Adrenal gland (tissue), 19 donors: Measurements from ENCODE around the gene CHMP5. TPM values are rescaled to one million over a fixed set of nuclear protein-coding genes. Genes with fewer than 3 reads are reported as not detected.

Source experiments
- DNase-seq, 7 donors: peaks; one replicate each; pipeline ENCODE4 v3.0.0-alpha.2; 2019 to 2020
- H3K27ac ChIP-seq, 5 donors: fragments of 200-600 bp; sonication (generic) in 4 of 5; 1 replicate in 3 of 5; 2 replicates in 2 of 5; pipeline versions ENCODE4 v1.5.1 to v1.8.0; 2016 to 2020; ENCODE audit warnings: mild to moderate bottlenecking in 1 of 5
- H3K27me3 ChIP-seq: fragments of 200-600 bp; 2 replicates; pipeline ENCODE4 v1.8.0; 2021
- H3K36me3 ChIP-seq, 2 donors: fragments of 200-600 bp; replicated peaks in 1 of 2; 1 replicate in 1 of 2; 2 replicates in 1 of 2; pipeline versions ENCODE4 v1.5.1 to v1.8.0; 2018 to 2022
- H3K4me1 ChIP-seq, 2 donors: fragments of 200-600 bp; replicated peaks in 1 of 2; 1 replicate in 1 of 2; 2 replicates in 1 of 2; pipeline versions ENCODE4 v1.5.1 to v1.8.0; 2018 to 2021
- H3K4me3 ChIP-seq, 4 donors: fragments of 200-600 bp; sonication (generic) in 3 of 4; one replicate each; pipeline ENCODE4 v1.5.1; 2016 to 2018
- H3K9me3 ChIP-seq, 3 donors: fragments of 200-600 bp; sonication (generic) in 1 of 3; replicated peaks in 1 of 3; 1 replicate in 2 of 3; 2 replicates in 1 of 3; pipeline versions ENCODE4 v1.5.1 to v1.8.0; 2016 to 2021
- CTCF ChIP-seq, 6 experiments: fragments of 450-650 bp in 4 of 6; fragments of 200-600 bp in 2 of 6; sonication (generic) in 1 of 6; IDR thresholded peaks; 1 replicate in 5 of 6; 2 replicates in 1 of 6; pipeline versions ENCODE4 v1.5.1 to v1.8.0; 2016 to 2021; ENCODE audit warnings: antibody characterized with exemption in 6 of 6, mild to moderate bottlenecking in 2 of 6, moderate library complexity in 1 of 6
- POLR2A ChIP-seq, 2 donors: fragments of 450-650 bp; IDR thresholded peaks; one replicate each; pipeline ENCODE4 v1.6.1; 2017; ENCODE audit warnings: antibody characterized with exemption in 2 of 2, mild to moderate bottlenecking in 2 of 2, moderate library complexity in 1 of 2
- WGBS, 4 donors: extraction: QIAGEN DNeasy Blood & Tissue Kit in 2 of 4; methylation state at CpG; one replicate each; pipeline versions ENCODE4 v1.1.5 to v1.1.7; 2013 to 2017; 5-methylcytosine and 5-hydroxymethylcytosine counted together
- intact Hi-C, 2 donors: fragments of 100-400 bp; cut with DNase I; formaldehyde crosslinking; loops; one replicate each; pipeline versions ENCODE4 v1.14.1 to v1.15.0; 2022 to 2023
- long read RNA-seq, 10 donors: library from polyadenylated mRNA in 3 of 10; unstranded in 2 of 10; stranded (forward) in 1 of 10; transcript quantifications; one replicate each; pipeline ENCODE4 v2.0.0 and lab custom pipeline, GENCODE V29; 2021 to 2026
- polyA plus RNA-seq, 3 donors: library from polyadenylated mRNA; stranded (reverse); fragments of 200-250 nt in 2 of 3; fragments of 350-450 nt in 1 of 3; fragmentation: Illumina TruSeq in 1 of 3; extraction: RNeasy Lipid Tissue Mini Kit (QIAGEN cat#74804) in 1 of 3; gene quantifications; one replicate each; pipeline ENCODE4 v1.2.3, GENCODE V29; 2013 to 2014
- total RNA-seq, 9 donors: library from RNA; depleted of rRNA in 4 of 9; stranded (reverse); fragments of >200 nt in 4 of 9; fragments of 120-200 nt in 1 of 9; fragmentation: NEBNext Ultra II Directional in 1 of 9; extraction: Animal tissue kit (Norgen Biotek cat#: 25700) in 1 of 9; gene quantifications; one replicate each; pipeline versions ENCODE4 v1.1.0 to v1.2.4, GENCODE V29; 2013 to 2023
- donor health status: healthy with polysubstance abuse.
- donor health status: Bipolar disorder and iron deficiency.
- donor health status: DM: yes; HTN: yes; CAD: no.
- donor health status: DM: no; HTN: no; CAD: no.
- donor health status: DM: no; HTN: no; CAD: no.
- donor health status: DM: yes; HTN: yes; CAD: no.

The CHMP5 gene
- total RNA-seq = 100 to 1,000 TPM in 1 of 9 donors, 10 to 100 TPM in 8; 52.4 to 114 (median 68.3) TPM
- polyA plus RNA-seq = 100 to 1,000 TPM in 1 of 3 donors, 10 to 100 TPM in 2; 35.6 to 107 (median 49.5) TPM
- long read RNA-seq, donor 1, transcript CHMP5-201 (8 exons, 1,477 nt) = major isoform, 81 of 164 reads
- long read RNA-seq, donor 1, partial matches to known transcripts = 79 of 164 reads
- long read RNA-seq, donor 1, other reads (novel, unspliced or antisense) = 0 of 164 reads
- long read RNA-seq, donor 2, transcript CHMP5-201 (8 exons, 1,477 nt) = major isoform, 50 of 81 reads
- long read RNA-seq, donor 2, partial matches to known transcripts = 31 of 81 reads
- long read RNA-seq, donor 2, other reads (novel, unspliced or antisense) = 0 of 81 reads
- long read RNA-seq, donor 3, transcript CHMP5-201 (8 exons, 1,477 nt) = major isoform, 85 of 108 reads
- long read RNA-seq, donor 3, partial matches to known transcripts = 17 of 108 reads
- long read RNA-seq, donor 3, other reads (novel, unspliced or antisense) = 6 of 108 reads
- long read RNA-seq, donor 4, transcript CHMP5-201 (8 exons, 1,477 nt) = major isoform, 112 of 116 reads
- long read RNA-seq, donor 4, partial matches to known transcripts = 1 of 116 reads
- long read RNA-seq, donor 4, other reads (novel, unspliced or antisense) = 2 of 116 reads
- long read RNA-seq, donor 5, transcript CHMP5-201 (8 exons, 1,477 nt) = major isoform, 143 of 147 reads
- long read RNA-seq, donor 5, partial matches to known transcripts = 3 of 147 reads
- long read RNA-seq, donor 5, other reads (novel, unspliced or antisense) = 1 of 147 reads
- long read RNA-seq, donor 6, transcript CHMP5-201 (8 exons, 1,477 nt) = major isoform, 97 of 104 reads
- long read RNA-seq, donor 6, partial matches to known transcripts = 1 of 104 reads
- long read RNA-seq, donor 6, other reads (novel, unspliced or antisense) = 5 of 104 reads
- long read RNA-seq, donor 7, transcript CHMP5-201 (8 exons, 1,477 nt) = major isoform, 34 of 58 reads
- long read RNA-seq, donor 7, partial matches to known transcripts = 23 of 58 reads
- long read RNA-seq, donor 7, other reads (novel, unspliced or antisense) = 0 of 58 reads
- long read RNA-seq, donor 8, transcript CHMP5-201 (8 exons, 1,477 nt) = major isoform, 80 of 126 reads
- long read RNA-seq, donor 8, partial matches to known transcripts = 42 of 126 reads
- long read RNA-seq, donor 8, other reads (novel, unspliced or antisense) = 0 of 126 reads
- long read RNA-seq, donor 9, transcript CHMP5-201 (8 exons, 1,477 nt) = major isoform, 65 of 91 reads
- long read RNA-seq, donor 9, partial matches to known transcripts = 24 of 91 reads
- long read RNA-seq, donor 9, other reads (novel, unspliced or antisense) = 0 of 91 reads
- long read RNA-seq, donor 10, transcript CHMP5-201 (8 exons, 1,477 nt) = major isoform, 26 of 26 reads
- long read RNA-seq, donor 10, partial matches to known transcripts = 0 of 26 reads
- long read RNA-seq, donor 10, other reads (novel, unspliced or antisense) = 0 of 26 reads

GRCh38 chr9:33264473-33265177 lies at the start of gene CHMP5, which contains the start of gene BAG1:
Gene CHMP5 (plus strand): TSS chr9:33265049. CDS start chr9:33265079, 30 bp downstream.
Gene BAG1 (minus strand): TSS chr9:33264708.
- TF ChIP-seq CTCF (IDR thresholded peaks at IDR 0.05) (peak; percentile 19 to 55 (median 36)), POLR2A (IDR thresholded peaks at IDR 0.05) (peak; percentile 63 to 86)
- 0 to 1% (median 0%) methylated on average over 9 to 67 of the region's 67 CpGs for WGBS, 4 donors
- peaks cover 17 to 26% of the 10 kb centered on the region in 2 donors for H3K4me1 ChIP-seq
- H3K4me3 ChIP-seq = peak within 1 kb of the TSS; percentile 13 to 93 (median 78)
- H3K27me3 ChIP-seq = no peaks in the 10 kb centered on the region
- H3K9me3 ChIP-seq = no peaks in the 10 kb centered on the region
- H3K36me3 ChIP-seq = peaks cover 0 to 60% of the 10 kb centered on the region in 2 donors
- intact Hi-C loops = no loop called here
- peak; percentile 100 for DNase-seq
- peak within 1 kb of the TSS; percentile 78 to 96 (median 88) for H3K27ac ChIP-seq

DNA sequence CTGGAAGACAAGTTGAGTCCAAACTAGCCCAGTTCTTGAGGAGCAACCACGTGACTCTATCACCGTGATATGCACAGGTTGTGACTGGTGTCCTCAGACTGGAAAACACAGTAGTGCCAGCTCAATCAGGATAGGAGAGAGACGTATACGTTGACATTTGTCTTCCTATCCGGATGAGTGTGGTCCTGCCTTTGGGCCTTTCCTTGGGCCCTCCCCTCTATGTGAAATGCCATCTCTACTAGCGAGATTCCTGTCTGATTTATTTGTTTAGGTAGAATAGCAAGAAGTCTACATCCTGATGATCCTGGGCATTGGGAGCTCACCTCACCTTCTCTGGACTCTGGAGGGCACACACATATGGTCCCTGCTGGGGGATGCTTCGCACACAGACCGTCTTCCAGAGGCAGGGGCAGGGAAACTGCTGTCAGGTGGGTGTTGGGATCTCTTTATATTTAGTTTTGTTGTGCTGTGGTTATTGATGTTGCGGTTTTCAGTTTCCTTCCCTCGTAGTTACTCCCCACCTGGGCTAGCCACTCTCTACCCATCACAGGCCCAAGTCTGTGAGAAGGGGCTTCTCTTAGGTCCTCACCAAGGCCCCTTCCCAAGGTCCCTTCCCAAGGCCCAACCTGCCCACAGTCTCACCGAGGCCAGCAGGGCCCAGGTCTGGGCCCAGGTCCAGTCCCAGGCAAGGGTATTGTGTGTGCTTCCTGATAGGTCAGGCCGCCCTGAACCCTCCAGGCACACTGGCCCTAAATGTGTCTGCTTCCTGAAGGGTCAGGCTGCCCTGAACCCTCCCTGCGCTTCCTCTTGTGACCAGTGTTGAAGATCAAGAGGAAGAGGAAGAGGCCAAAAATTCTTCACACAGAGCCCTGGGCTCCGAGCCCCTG lies 43.9 kb upstream of the CHMP5 start:
- Histone ChIP-seq H3K27me3 (no peaks in the 10 kb centered on the region), H3K36me3 (no peaks in the 10 kb centered on the region), H3K4me3 (no peak overlapping the region), H3K27ac (peak overlapping the region in 1 of 5 donors; percentile 46), H3K9me3 (no peaks in the 10 kb centered on the region), H3K4me1 (peaks cover 5% of the 10 kb centered on the region in 2 donors)
- TF ChIP-seq CTCF (IDR thresholded peaks at IDR 0.05) = no peak
- TF ChIP-seq POLR2A (IDR thresholded peaks at IDR 0.05) = no peak
- 75 to 84% (median 79%) methylated on average over 12 to 14 of the region's 14 CpGs for WGBS, 4 donors
- intact Hi-C loops = loop anchor here (2.0 to 5.0 kb wide), 2 partner anchors 34 to 140 kb away; no protein-coding TSS in a partner anchor
- DNase-seq = peak in 4 of 7 donors; percentile 32 to 63 (median 40)

GRCh38 chr9:33221568-33221884 lies 43.3 kb upstream of the CHMP5 start:
- no peaks in the 10 kb centered on the region for H3K9me3 ChIP-seq
- H3K36me3 ChIP-seq = no peaks in the 10 kb centered on the region
- H3K4me3 ChIP-seq = no peak overlapping the region
- no peaks in the 10 kb centered on the region for H3K27me3 ChIP-seq
- peak overlapping the region in 1 of 5 donors; percentile 46 for H3K27ac ChIP-seq
- no peak for DNase-seq
- intact Hi-C loops = loop anchor here (2.0 to 5.0 kb wide), 2 partner anchors 34 to 141 kb away; no protein-coding TSS in a partner anchor
- TF ChIP-seq POLR2A (IDR thresholded peaks at IDR 0.05) (no peak), CTCF (IDR thresholded peaks at IDR 0.05) (no peak)
- peaks cover 5% of the 10 kb centered on the region in 2 donors for H3K4me1 ChIP-seq
- whole genome bisulfite sequencing, 4 donors = 81 to 100% (median 87%) methylated on average over 3 of the region's 3 CpGs
